Body of pancreas (tissue), 4 donors: Measurements from ENCODE around the gene DAAM1. TPM values are rescaled to one million over a fixed set of nuclear protein-coding genes. Genes with fewer than 3 reads are reported as not detected.

Experiments used
- ATAC-seq: fragments of 150-250 bp; one replicate; pipeline ENCODE4 v1.9.1; 2016
- DNase-seq, 4 donors: peaks; one replicate each; pipeline ENCODE4 v3.0.0-alpha.2; 2019
- H3K27ac ChIP-seq, 4 donors: fragments of 200-600 bp; sonication (generic); 1 replicate in 3 of 4; 2 replicates in 1 of 4; pipeline versions ENCODE4 v1.5.1 to v1.6.1; 2016 to 2019; ENCODE audit warnings: mild to moderate bottlenecking in 1 of 4, mixed read lengths in 1 of 4, moderate library complexity in 1 of 4
- H3K27me3 ChIP-seq, 2 donors: fragments of 200-600 bp; sonication (generic); one replicate each; pipeline ENCODE4 v1.6.0; 2016; ENCODE audit warnings: mild to moderate bottlenecking in 1 of 2
- H3K36me3 ChIP-seq, 2 donors: fragments of 200-600 bp; sonication (generic); replicated peaks in 1 of 2; 2 replicates each; pipeline ENCODE4 v1.5.1; 2016; ENCODE audit warnings: low read depth in 2 of 2; ENCODE audit not compliant: insufficient read depth in 1 of 2
- H3K4me1 ChIP-seq: fragments of 200-600 bp; sonication (generic); one replicate; pipeline ENCODE4 v1.6.0; 2016
- H3K4me3 ChIP-seq, 2 donors: fragments of 200-600 bp; sonication (generic); 1 replicate in 1 of 2; 2 replicates in 1 of 2; pipeline ENCODE4 v1.5.1; 2016 to 2019
- H3K9me3 ChIP-seq, 3 donors: fragments of 200-600 bp; sonication (generic); 1 replicate in 2 of 3; 2 replicates in 1 of 3; pipeline ENCODE4 v1.5.1; 2016
- CTCF ChIP-seq, 7 experiments: fragments of 450-650 bp in 4 of 7; fragments of 200-600 bp in 3 of 7; sonication (generic) in 3 of 7; IDR thresholded peaks; one replicate each; pipeline ENCODE4 v1.5.1; 2016 to 2019; ENCODE audit warnings: antibody characterized with exemption in 7 of 7
- POLR2A ChIP-seq, 3 donors: fragments of 450-650 bp; IDR thresholded peaks; one replicate each; pipeline ENCODE4 v1.6.1; 2016; ENCODE audit warnings: antibody characterized with exemption in 3 of 3, mild to moderate bottlenecking in 2 of 3
- WGBS, 2 donors: methylation state at CpG; one replicate each; pipeline ENCODE4 v1.1.5; 2017; 5-methylcytosine and 5-hydroxymethylcytosine counted together
- intact Hi-C: fragments of 100-400 bp; cut with DNase I; formaldehyde crosslinking; loops from one replicate; pipeline ENCODE4 v1.15.1; 2023
- total RNA-seq, 2 donors: library from RNA; depleted of rRNA; stranded (reverse); fragments of >200 nt; gene quantifications; one replicate each; pipeline ENCODE4 v1.1.0, GENCODE V29; 2016

Gene DAAM1
- total RNA-seq, 2 donors from 2014 or later, result 16.9 to 42.5 TPM

GRCh38 chr14:59273737-59274136 is 85.3 kb downstream of the DAAM1 start:
- H3K4me1 ChIP-seq, result peaks cover 24% of the 10 kb centered on the region
- ATAC-seq, result no peak
- no peak overlapping the region for H3K27ac ChIP-seq

GRCh38 chr14:59274991-59275391 is 86.5 kb downstream of the DAAM1 start:
- no peaks in the 10 kb centered on the region for H3K36me3 ChIP-seq
- DNase-seq (peak in 2 of 4 donors; percentile 13 to 26), ATAC-seq (no peak)
- H3K27ac ChIP-seq, result peak overlapping the region in 3 of 4 donors; percentile 3 to 57 (median 41)
- TF ChIP-seq POLR2A (IDR thresholded peaks at IDR 0.05), result no peak
- intact Hi-C loops, result no loop called here
- WGBS, 2 donors, result 67 to 75% methylated on average over 3 of the region's 3 CpGs
- H3K4me1 ChIP-seq, result peaks cover 24% of the 10 kb centered on the region
- H3K4me3 ChIP-seq, result no peak overlapping the region
- H3K9me3 ChIP-seq, result no peaks in the 10 kb centered on the region
- H3K27me3 ChIP-seq, result no peaks in the 10 kb centered on the region

More at GRCh38 chr14:59273737-59274136, 85.3 kb downstream of the DAAM1 start:
- Histone ChIP-seq H3K36me3 (peaks cover 0 to 2% of the 10 kb centered on the region in 2 donors), H3K4me3 (no peak overlapping the region), H3K27me3 (no peaks in the 10 kb centered on the region), H3K9me3 (no peaks in the 10 kb centered on the region)
- 89 to 92% methylated on average over 4 of the region's 4 CpGs for WGBS, 2 donors
- no peak for DNase-seq
- intact Hi-C loops, result no loop called here
- TF ChIP-seq CTCF (IDR thresholded peaks at IDR 0.05), result no peak
- no peak for TF ChIP-seq POLR2A (IDR thresholded peaks at IDR 0.05)

- intact Hi-C loops, result no loop called here
- H3K9me3 ChIP-seq, result no peaks in the 10 kb centered on the region
- TF ChIP-seq CTCF (IDR thresholded peaks at IDR 0.05), result no peak
- TF ChIP-seq POLR2A (IDR thresholded peaks at IDR 0.05), result no peak
- H3K27ac ChIP-seq, result peak overlapping the region in 3 of 4 donors; percentile 41 to 57 (median 48)
- no peaks in the 10 kb centered on the region for H3K27me3 ChIP-seq
- no peak overlapping the region for H3K4me3 ChIP-seq
- ATAC-seq, result peak; percentile 84
- peaks cover 24% of the 10 kb centered on the region for H3K4me1 ChIP-seq
- H3K36me3 ChIP-seq, result no peaks in the 10 kb centered on the region
- no peak for DNase-seq
These were observed 87.2 kb downstream of the DAAM1 start for GRCh38 chr14:59275668-59276067.

- no peak for ATAC-seq
- peaks cover 24% of the 10 kb centered on the region for H3K4me1 ChIP-seq
- intact Hi-C loops, result no loop called here
- H3K9me3 ChIP-seq, result no peaks in the 10 kb centered on the region
- DNase-seq, result no peak
- peak overlapping the region in 3 of 4 donors; percentile 41 to 57 (median 48) for H3K27ac ChIP-seq
- no peaks in the 10 kb centered on the region for H3K36me3 ChIP-seq
- no peak for TF ChIP-seq POLR2A (IDR thresholded peaks at IDR 0.05)
- TF ChIP-seq CTCF (IDR thresholded peaks at IDR 0.05), result no peak
- H3K27me3 ChIP-seq, result no peaks in the 10 kb centered on the region
- H3K4me3 ChIP-seq, result no peak overlapping the region
These were observed 87.8 kb downstream of the DAAM1 start for GRCh38 chr14:59276235-59276634.

GRCh38 chr14:59277659-59278058 is 89.2 kb downstream of the DAAM1 start:
- no peak overlapping the region for H3K27ac ChIP-seq
- ATAC-seq, result no peak

More at GRCh38 chr14:59277659-59278058, 89.2 kb downstream of the DAAM1 start:
- DNase-seq, result no peak
- 94 to 100% methylated on average over 2 of the region's 2 CpGs for WGBS, 2 donors
- H3K36me3 ChIP-seq, result no peaks in the 10 kb centered on the region
- no peak overlapping the region for H3K4me3 ChIP-seq
- no peaks in the 10 kb centered on the region for H3K27me3 ChIP-seq
- H3K4me1 ChIP-seq, result peaks cover 19% of the 10 kb centered on the region
- intact Hi-C loops, result no loop called here
- no peak for TF ChIP-seq CTCF (IDR thresholded peaks at IDR 0.05)
- TF ChIP-seq POLR2A (IDR thresholded peaks at IDR 0.05), result no peak
- H3K9me3 ChIP-seq, result no peaks in the 10 kb centered on the region
